Thymus (tissue), 11 donors: ENCODE measurements around the gene TP53I13. TPM values are rescaled to one million over a fixed set of nuclear protein-coding genes. Genes with fewer than 3 reads are reported as not detected.
"Not testable (repeated sequence)": the region's sequence is repeated elsewhere in the genome, so short reads cannot be mapped to it uniquely, and the experiment has no call there.

Experiments
- DNase-seq, 9 donors: peaks; one replicate each; pipeline ENCODE4 v3.0.0-alpha.2; 2013; ENCODE audit warnings: low spot score in 9 of 9, low read depth in 6 of 9, missing footprints in 1 of 9
- H3K27ac ChIP-seq, 2 donors: one replicate each; pipeline ENCODE4 v1.5.1; 2013; ENCODE audit warnings: control low read depth in 1 of 2, low read depth in 1 of 2, low read length in 1 of 2, mild to moderate bottlenecking in 1 of 2, moderate library complexity in 1 of 2
- H3K27me3 ChIP-seq, 2 donors: one replicate each; pipeline ENCODE4 v1.5.1; 2013; ENCODE audit warnings: low read length in 1 of 2; ENCODE audit not compliant: control insufficient read depth in 2 of 2, insufficient read depth in 1 of 2
- H3K36me3 ChIP-seq, 2 donors: one replicate each; pipeline ENCODE4 v1.5.1; 2013; ENCODE audit warnings: low read length in 1 of 2, mild to moderate bottlenecking in 1 of 2, moderate library complexity in 1 of 2; ENCODE audit not compliant: control insufficient read depth in 2 of 2, insufficient read depth in 2 of 2
- H3K4me1 ChIP-seq, 2 donors: one replicate each; pipeline ENCODE4 v1.5.1; 2013; ENCODE audit warnings: low read length in 2 of 2; ENCODE audit not compliant: control insufficient read depth in 2 of 2, insufficient read depth in 2 of 2
- H3K4me3 ChIP-seq, 2 donors: one replicate each; pipeline ENCODE4 v1.5.1; 2013; ENCODE audit warnings: low read length in 2 of 2, control low read depth in 1 of 2, mild to moderate bottlenecking in 1 of 2
- H3K9me3 ChIP-seq, 2 donors: one replicate each; pipeline ENCODE4 v1.5.1; 2013; ENCODE audit warnings: low read length in 1 of 2, mild to moderate bottlenecking in 1 of 2; ENCODE audit not compliant: control insufficient read depth in 2 of 2, insufficient read depth in 1 of 2
- WGBS: extraction: QIAGEN DNeasy Blood & Tissue Kit; methylation state at CpG from one replicate; pipeline ENCODE4 v1.1.7; 2013; 5-methylcytosine and 5-hydroxymethylcytosine counted together
- polyA plus RNA-seq: library from polyadenylated mRNA; stranded (reverse); fragments of 200-250 nt; gene quantifications from one replicate; pipeline ENCODE4 v1.2.3, GENCODE V29; 2013
- total RNA-seq: library from RNA; stranded (reverse); fragments of 120-200 nt; gene quantifications from one replicate; pipeline ENCODE4 v1.2.4, GENCODE V29; 2013
- donor health status: healthy.

Gene TP53I13
- total and polyA plus RNA-seq, 2 donors: 22.7 to 98.2 TPM

DNA sequence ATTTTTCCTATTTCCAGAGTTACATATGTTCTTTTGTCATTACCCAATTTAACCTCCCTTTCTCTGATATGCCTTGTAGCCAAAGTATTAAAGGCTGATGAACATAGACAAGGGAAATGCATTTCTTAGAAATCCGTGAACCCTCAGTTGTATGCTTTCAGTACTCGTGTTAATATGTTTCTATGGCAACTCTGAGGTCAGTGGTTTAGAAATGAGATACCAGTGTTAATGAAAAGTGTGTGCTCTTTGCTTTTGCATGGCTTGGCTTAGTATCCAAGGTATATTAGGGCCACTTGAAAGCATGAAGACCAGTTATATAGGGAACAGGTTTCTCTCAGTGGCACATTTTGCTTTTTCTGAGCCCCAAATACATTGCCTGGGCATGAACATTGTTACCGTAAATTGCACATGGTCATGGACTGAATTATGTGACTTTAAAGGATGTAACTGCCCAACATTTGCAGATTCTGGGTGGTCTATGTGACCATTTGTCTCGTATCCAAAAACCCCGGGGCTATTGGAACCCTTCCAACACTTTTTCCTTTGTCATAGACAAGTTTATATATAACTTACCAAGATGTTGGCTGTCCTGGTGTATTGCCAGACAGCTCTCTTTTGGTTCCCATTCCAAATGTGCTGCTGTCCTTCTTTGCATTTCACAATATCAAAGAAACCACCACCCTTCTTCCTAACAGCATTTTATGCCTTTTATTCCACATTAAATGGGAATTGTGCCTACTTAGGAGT, 19.2 kb upstream of the TP53I13 start:
- no peaks in the 10 kb centered on the region for H3K9me3 ChIP-seq
- H3K27me3 ChIP-seq: no peaks in the 10 kb centered on the region
- peaks cover 0 to 7% of the 10 kb centered on the region in 2 donors for H3K36me3 ChIP-seq
- DNase-seq: no peak
- 66% methylated on average over 5 of the region's 5 CpGs for WGBS
- no peak overlapping the region for H3K27ac ChIP-seq
- no peaks in the 10 kb centered on the region for H3K4me1 ChIP-seq
- no peak overlapping the region for H3K4me3 ChIP-seq

GRCh38 chr17:29555840-29556239, 12.7 kb upstream of the TP53I13 start:
- H3K27me3 ChIP-seq: no peaks in the 10 kb centered on the region
- H3K4me3 ChIP-seq: no peak overlapping the region
- no peak for DNase-seq
- H3K9me3 ChIP-seq: no peaks in the 10 kb centered on the region
- H3K4me1 ChIP-seq: no peaks in the 10 kb centered on the region
- no peaks in the 10 kb centered on the region for H3K36me3 ChIP-seq
- no peak overlapping the region for H3K27ac ChIP-seq
- 97% methylated on average over 3 of the region's 3 CpGs for WGBS

DNA sequence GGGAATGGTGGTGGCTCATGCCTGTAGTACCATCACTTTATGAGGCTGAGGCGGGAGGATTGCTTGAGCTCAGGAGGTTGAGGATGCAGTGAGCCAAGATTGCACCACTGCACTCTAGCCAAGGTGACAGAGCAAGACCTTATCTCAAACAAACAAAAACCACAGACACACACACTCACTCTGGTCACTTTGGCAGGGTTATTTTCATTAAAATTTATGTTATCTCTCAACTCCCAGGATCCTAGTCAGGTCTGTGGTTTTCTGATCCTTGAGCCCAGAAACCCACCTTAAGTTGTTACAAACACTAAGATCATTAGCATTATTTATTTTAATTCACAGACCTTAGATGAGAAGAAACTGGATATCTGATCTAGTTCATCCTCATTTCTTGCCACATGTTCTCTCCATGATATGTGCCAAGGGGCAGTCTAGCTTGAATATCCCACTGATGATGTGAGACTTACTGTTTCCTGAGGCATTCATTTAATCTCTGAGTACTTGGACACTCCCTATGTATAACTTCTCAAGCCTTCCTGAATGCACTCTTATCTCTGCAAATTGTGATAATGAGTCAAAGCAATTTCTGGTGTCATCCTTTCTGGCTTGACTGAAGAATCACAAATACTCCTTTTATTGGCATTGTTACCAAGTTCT, 11.3 kb upstream of the TP53I13 start:
- H3K27ac ChIP-seq: no peak overlapping the region
- no peak overlapping the region for H3K4me3 ChIP-seq
- H3K27me3 ChIP-seq: peaks cover 0 to 2% of the 10 kb centered on the region in 2 donors
- no peak for DNase-seq
- H3K4me1 ChIP-seq: peaks cover 0 to 7% of the 10 kb centered on the region in 2 donors
- peaks cover 0 to 3% of the 10 kb centered on the region in 2 donors for H3K9me3 ChIP-seq
- peaks cover 0 to 4% of the 10 kb centered on the region in 2 donors for H3K36me3 ChIP-seq
- WGBS: 85% methylated on average over 1 of the region's 1 CpG

- Histone ChIP-seq H3K27ac (no peak overlapping the region), H3K4me3 (no peak overlapping the region), H3K4me1 (peaks cover 0 to 8% of the 10 kb centered on the region in 2 donors), H3K27me3 (peaks cover 0 to 7% of the 10 kb centered on the region in 2 donors), H3K36me3 (peaks cover 0 to 10% of the 10 kb centered on the region in 2 donors), H3K9me3 (peaks cover 0 to 3% of the 10 kb centered on the region in 2 donors)
- no peak for DNase-seq
Measured at GRCh38 chr17:29557739-29558116, 10.8 kb upstream of the TP53I13 start.

DNA sequence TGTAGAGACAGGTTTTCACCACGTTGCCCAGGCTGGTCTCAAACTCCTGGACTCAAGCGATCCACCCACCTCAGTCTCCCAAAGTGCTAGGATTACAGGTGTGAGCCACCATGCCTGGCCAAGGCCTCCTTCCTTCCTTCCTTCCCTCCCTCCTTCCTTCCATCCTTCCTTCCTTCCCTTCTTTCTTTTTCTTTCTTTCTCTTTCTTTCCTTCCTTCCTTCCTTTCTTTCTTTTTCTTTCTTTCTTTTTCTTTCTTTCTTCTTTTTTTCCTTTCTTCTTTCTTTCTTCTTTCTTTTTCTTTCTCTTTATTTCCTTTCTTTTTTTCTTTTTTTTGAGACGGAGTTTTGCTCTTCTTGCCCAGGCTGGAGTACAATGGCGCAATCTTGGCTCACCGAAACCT, 10.4 kb upstream of the TP53I13 start:
- not testable (repeated sequence) for H3K9me3 ChIP-seq, H3K27ac ChIP-seq, H3K4me1 ChIP-seq, DNase-seq, H3K4me3 ChIP-seq, H3K27me3 ChIP-seq
- 99% methylated on average over 5 of the region's 5 CpGs for WGBS
- H3K36me3 ChIP-seq: peaks cover 0 to 11% of the 10 kb centered on the region in 2 donors

GRCh38 chr17:29559640-29560039, 8.9 kb upstream of the TP53I13 start:
- 94% methylated on average over 2 of the region's 2 CpGs for WGBS
- no peak overlapping the region for H3K27ac ChIP-seq
- peaks cover 0 to 9% of the 10 kb centered on the region in 2 donors for H3K27me3 ChIP-seq
- peaks cover 0 to 3% of the 10 kb centered on the region in 2 donors for H3K9me3 ChIP-seq
- no peak overlapping the region for H3K4me3 ChIP-seq
- peaks cover 0 to 17% of the 10 kb centered on the region in 2 donors for H3K4me1 ChIP-seq
- peaks cover 0 to 11% of the 10 kb centered on the region in 2 donors for H3K36me3 ChIP-seq
- DNase-seq: no peak

DNA sequence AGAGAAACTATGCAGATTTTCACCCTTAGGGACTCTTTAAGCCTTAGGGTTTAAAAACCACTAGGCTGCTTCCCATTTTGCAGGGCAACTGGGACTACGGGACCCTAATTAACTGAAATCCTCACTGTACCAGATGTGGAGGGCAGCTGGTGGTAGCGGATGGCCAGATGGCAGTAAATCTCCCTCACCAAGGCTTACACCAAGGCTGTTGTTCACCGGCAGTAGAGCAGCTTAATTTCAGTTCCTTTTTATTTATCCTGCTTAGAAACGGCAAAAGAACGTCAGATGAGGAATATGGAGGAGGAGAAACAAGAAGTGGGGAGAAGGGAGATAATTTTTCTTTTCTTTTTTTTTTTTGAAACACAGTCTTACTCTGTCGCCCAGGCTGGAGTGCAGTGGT, 8.2 kb upstream of the TP53I13 start:
- 49% methylated on average over 6 of the region's 6 CpGs for WGBS
- DNase-seq: no peak
- Histone ChIP-seq H3K27me3 (peaks cover 0 to 16% of the 10 kb centered on the region in 2 donors), H3K27ac (no peak overlapping the region), H3K4me3 (no peak overlapping the region), H3K4me1 (peaks cover 0 to 18% of the 10 kb centered on the region in 2 donors), H3K36me3 (peaks cover 0 to 11% of the 10 kb centered on the region in 2 donors), H3K9me3 (peaks cover 0 to 3% of the 10 kb centered on the region in 2 donors)

DNA sequence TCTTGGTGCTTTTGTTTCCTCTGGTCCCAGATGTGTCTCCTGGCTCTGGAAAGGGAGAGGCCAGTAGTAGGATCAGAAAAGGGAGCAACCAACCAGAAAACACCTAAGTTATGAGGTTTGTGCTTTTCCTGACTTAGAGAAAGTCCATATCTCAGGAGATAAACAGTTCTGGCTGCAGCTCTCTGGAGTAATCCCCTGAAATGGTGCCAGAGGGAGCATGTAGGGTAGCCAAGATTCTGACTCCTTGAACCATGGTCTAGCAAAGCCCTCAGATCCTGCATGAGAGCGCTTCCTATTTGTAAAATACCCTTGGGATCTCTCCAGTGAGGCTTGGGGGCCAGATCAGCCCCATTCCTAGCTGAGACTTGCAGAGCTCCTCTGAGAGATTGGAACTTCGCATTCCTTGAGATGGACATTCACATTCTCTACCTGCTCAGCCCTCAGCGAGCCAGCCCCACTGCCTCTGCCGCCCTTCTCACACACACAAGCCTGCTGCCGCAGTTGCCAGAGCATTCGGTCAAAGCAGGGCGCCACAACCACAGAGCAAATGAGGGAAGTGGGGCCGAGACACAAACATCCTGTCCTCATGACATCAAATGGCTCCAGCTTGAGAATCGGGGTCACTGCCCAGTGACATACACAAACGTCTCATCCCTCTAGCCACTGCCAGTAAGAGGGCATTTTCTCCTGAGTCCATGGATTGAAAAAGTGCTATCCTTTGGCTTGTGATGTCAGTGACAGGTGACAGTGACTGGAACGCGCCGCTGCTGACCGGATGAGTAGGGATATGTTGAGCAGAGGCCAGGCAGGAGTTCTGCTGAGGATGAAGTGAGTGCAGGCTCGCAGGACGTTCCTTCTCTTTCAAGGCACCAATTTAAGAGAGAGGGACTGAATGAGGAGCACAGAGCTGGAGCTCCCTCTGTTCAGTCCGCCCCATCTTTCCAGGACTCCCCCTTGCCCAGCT, 6.7 kb upstream of the TP53I13 start:
- Histone ChIP-seq H3K27ac (no peak overlapping the region), H3K27me3 (peaks cover 12 to 31% of the 10 kb centered on the region in 2 donors), H3K9me3 (peaks cover 0 to 3% of the 10 kb centered on the region in 2 donors), H3K36me3 (peaks cover 0 to 11% of the 10 kb centered on the region in 2 donors), H3K4me1 (peaks cover 10 to 30% of the 10 kb centered on the region in 2 donors), H3K4me3 (no peak overlapping the region)
- WGBS: 71% methylated on average over 17 of the region's 17 CpGs
- peak in 1 of 9 donors; percentile 24 for DNase-seq
